NCI-H146 (cell line): ENCODE results near the gene ZBED5.
"Not testable (repeated sequence)": the region's sequence is repeated elsewhere in the genome, so short reads cannot be mapped to it uniquely, and the experiment has no call there.

Experiments used
- DNase-seq: peaks from one replicate; lab custom pipeline; 2025; lab: John Stamatoyannopoulos, UW

ZBED5 gene

GRCh38 chr11:10838083-10838482, 19.8 kb downstream of the ZBED5 start:
- no peak for DNase-seq

GRCh38 chr11:10836884-10837283, 21.0 kb downstream of the ZBED5 start:
- DNase-seq: not testable (repeated sequence)

- DNase-seq: no peak
Measured at GRCh38 chr11:10829139-10829538, 28.7 kb downstream of the ZBED5 start.

DNA sequence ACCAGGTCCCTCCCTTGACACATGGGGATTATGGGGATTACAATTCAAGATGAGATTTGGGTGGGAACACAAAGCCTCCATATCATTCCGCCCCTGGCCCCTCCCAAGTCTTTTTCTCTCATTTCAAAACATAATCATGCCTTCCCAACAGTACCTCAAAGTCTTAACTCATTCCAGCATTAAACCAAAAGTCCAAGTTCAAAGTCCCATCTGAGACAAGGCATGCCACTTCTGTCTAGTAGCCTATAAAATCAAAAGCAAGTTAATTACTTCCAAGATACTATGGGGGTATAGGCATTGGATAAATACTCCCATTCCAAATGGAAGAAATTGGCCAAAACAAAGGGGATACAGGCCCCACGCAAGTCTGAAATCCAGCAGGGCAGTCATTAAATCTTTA, 29.5 kb downstream of the ZBED5 start:
- DNase-seq: no peak

DNA sequence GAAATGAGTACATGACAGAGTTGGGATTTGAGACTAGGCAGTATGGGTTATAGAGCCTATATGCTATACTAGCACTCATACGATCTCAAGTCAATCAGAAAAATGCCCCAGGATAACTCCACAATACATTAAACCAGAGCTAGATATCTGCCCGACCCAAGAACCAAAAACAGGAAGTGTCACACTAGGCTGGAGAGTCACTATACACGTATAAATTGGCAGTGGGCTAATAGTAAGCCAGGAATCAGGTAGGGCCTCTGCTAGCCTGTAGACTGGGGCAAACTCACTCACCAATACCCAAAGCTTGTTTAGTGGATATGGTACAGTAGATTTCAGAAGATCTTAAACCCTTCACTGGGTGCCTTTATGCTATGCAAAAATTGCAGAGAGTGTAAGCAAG, 33.0 kb downstream of the ZBED5 start:
- DNase-seq: no peak

DNA sequence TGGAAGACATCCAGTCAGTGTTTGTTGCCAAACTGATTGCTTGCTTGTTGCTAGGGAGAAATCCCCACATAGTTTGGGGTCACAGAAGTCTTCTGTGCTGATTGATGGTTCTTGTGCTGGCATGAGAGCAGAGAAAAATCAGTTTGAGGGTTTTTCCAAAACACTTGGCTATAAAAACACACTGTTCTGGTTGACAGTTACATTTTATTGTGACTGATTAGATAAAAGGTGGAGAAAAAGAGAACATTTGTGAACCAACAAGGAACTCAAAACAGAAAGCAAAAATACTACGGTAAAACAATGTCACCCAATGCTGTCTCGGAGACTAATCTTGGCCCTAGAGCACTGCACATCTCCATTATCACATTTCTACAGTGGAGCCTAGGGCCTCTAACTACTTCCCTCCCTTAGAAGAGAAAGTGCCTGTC, 34.7 kb downstream of the ZBED5 start:
- DNase-seq: no peak

GRCh38 chr11:10822491-10822890, 35.4 kb downstream of the ZBED5 start:
- DNase-seq: not testable (repeated sequence)

DNA sequence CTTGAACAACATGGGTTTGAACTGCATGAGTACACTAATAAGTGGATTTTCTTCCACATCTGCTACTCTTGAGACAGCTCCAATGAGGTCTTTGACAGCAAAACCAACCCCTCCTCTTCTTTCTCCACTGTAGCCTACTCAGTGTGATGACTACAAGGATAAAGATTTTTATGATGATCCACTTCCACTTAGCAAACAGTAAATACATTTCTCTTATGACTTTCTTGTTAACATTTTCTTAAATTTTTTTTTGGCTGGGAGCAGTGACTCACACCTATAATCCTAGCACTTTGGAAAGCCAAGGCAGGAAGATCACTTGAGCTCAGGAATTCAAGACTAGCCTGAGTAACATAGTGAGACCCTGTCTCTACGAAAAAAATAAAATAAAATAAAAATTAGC, 39.3 kb downstream of the ZBED5 start:
- no peak for DNase-seq

DNA sequence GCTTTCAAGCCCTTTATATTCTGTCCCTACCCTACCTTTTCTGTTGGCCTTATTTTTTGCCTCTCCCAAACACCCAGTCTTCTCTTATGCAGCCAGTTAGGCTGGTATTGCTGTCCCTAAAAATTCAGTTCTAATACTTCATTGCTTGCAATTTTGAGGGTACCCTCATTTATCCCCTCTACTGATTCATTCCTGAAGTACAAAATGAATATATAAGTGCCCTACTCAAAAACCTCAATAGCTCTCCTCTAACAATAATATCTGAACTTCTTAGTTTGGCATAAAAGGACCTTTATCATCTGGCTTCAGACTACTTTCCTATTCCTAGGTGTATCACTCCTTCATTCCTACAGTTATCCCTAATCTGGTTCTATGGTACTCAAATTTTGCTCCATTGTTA, 43.9 kb downstream of the ZBED5 start:
- no peak for DNase-seq

DNA sequence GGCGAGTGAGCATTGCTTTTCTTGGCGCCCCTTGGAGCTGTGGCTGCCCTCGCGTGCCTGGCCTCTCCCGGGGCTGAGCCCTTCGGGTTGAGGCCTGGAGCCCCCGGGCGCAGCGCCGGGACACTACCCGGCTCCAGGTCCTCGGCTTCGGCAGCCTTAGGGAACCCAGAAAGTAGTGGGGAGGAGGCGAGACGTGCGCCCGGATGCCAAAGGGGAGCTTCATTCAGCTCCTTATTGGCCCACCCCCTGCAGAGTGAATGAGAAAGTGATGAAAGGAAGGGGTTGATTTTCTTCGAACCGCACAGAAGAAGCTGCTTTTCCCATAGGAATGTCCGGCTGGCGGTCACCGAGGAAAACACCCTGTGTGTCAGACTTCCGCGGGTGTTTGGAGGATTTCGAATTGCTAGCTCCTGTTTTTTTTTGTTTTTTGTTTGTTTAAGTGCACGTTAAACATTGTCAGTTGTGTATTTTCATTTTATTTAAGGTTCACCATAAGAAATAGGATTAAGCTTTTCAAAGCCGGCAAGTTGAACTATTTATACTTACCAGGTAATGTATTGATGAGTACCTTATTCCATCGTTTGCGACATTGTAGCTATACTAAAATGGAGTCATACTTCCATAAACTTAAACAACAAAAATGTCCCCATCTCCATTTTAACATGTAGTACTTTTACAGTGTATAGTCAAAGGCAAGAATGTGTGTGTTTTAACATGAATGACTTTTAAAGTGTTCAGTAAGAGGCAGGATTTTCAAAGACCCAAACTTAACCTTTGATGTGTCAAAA, 48.3 kb downstream of the ZBED5 start:
- peak; percentile 84 for DNase-seq

DNA sequence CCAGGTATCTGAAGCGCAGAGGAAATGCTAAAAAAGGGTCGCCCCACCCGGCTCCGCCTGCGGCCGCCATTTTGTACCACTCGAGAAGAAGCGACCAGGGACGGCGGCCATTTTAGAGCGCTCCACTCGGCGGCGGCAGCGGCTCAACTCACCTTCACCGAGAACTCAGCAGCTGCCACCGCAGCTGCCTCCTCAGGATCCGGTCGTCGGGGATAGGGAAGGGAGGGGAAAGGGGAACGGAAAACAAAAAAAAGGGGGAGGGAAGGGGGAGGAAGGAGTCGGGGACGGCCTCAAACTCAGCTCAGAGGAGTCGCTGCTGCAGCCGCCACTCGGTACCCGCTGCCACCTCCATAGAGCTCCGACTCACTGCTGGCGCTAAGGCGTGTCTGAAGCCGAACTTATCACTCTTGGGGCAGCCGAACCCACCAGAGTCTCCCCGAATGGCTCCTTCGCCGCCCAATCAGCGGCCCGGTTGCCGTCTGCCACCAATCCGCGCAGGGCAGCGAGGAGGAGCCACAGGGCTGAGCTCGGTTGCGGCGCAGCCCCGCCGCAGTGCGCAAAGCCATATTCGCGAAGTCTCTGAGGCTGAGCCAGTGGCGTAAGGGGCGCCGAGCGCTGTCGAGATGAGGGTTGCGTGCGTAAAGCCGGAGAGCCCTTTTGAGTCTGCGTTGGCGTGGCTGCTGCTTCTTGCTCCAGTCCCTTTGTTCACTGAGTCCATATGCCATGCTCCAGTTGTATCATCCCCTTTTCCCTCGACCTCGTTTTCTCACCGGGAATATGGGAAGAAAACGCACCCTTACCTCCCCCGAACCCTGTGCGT, 49.1 kb downstream of the ZBED5 start, which contains the start of gene EIF4G2:
EIF4G2 (minus strand) TSS at position 374 of the 820 bp plus-strand sequence.
- peak; percentile 98 for DNase-seq

- DNase-seq: no peak
Measured at GRCh38 chr11:10808235-10808552, 49.7 kb downstream of the ZBED5 start.

DNA sequence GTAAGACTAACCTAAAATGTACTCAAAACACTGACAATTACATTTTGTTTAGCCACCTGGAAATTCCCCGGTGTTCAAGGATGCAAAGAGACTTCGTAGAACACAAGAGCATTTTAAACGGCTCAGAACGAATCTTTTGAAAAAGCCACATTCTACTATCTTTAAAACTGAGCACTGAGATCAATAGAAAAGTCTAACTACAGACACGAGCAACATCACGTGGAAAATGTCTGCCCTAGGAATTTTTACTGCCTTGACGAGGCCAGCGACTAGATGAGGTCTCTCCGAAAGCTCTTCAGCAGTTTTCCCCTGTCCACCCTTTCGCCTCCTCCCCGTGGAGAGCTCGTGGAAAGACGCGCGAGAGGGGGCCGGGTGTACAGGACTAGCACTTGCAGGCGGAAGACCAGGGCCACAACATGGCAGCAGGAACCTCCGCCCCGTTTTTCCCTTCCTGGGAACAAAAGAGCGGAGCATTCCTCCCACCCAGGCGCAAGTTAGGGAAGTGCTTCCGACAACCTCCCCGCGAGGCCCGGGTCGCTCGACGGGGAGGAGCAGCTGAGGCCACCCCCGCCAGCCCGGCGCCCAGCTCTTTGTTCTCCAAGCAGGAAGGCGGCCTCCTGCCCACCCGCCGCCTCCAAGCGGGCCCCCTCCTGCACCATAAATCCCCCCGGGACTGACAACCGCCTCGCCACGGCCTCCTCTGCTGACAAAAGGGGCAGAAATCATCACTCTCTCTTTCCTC, 50.2 kb downstream of the ZBED5 start:
- peak; percentile 82 for DNase-seq

GRCh38 chr11:10806206-10806605, 51.6 kb downstream of the ZBED5 start:
- DNase-seq: no peak

- DNase-seq: no peak
Measured at GRCh38 chr11:10805741-10806140, 52.1 kb downstream of the ZBED5 start.

- no peak for DNase-seq
Measured at GRCh38 chr11:10803676-10804075, 54.2 kb downstream of the ZBED5 start.
